ENCODE results near the gene CEP192. TPM values are rescaled to one million over a fixed set of nuclear protein-coding genes. Genes with fewer than 3 reads are reported as not detected.

The CEP192 gene
- total RNA-seq, 1 donor from 2014 or later, result 17.9 TPM

DNA sequence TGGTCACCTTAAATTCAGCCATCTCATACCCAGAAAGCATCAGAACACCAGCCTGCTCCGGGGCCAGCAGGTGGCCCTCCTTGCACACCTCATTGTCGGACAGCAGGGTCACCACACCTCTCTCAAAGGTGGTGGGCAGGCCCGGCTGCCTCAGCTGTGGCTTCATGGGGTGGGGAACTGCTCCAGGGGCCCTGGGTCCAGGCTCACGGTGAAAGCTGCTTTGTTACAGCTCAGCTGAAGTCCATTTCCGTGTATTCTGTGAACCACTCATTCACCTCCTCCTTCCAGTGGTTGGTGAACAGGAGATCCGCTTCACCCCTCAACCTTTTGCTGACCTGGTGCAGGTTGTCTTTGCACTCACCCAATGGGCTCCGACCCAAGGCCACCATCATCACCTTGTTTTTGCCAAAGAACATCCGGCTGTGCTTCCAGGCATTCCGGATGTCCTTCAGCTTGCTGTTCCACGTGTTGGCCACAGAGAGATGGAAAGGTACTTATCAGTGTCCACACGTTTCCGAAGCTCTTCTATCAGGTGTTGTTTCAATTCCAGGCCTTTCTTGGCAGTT is 148.8 kb downstream of the CEP192 start:
- TF ChIP-seq POLR2AphosphoS5 (IDR thresholded peaks at IDR 0.05; ENCODE audit: insufficient read depth in 1 of 2, low read depth in 1 of 2), result no peak
- no peak for TF ChIP-seq CTCF (IDR thresholded peaks at IDR 0.05)
- TF ChIP-seq POLR2A (IDR thresholded peaks at IDR 0.05), result no peak
- Histone ChIP-seq H3K36me3 (no peaks in the 10 kb centered on the region), H3K27me3 (no peaks in the 10 kb centered on the region), H3K27ac (no peak overlapping the region), H3K9me3 (no peaks in the 10 kb centered on the region), H3K4me3 (no peak overlapping the region), H3K4me1 (peaks cover 12% of the 10 kb centered on the region)
- DNase-seq (ENCODE audit: extremely low spot score in 2 of 2), result no peak
- intact Hi-C loops (cut with DNase I), result no loop called here

DNA sequence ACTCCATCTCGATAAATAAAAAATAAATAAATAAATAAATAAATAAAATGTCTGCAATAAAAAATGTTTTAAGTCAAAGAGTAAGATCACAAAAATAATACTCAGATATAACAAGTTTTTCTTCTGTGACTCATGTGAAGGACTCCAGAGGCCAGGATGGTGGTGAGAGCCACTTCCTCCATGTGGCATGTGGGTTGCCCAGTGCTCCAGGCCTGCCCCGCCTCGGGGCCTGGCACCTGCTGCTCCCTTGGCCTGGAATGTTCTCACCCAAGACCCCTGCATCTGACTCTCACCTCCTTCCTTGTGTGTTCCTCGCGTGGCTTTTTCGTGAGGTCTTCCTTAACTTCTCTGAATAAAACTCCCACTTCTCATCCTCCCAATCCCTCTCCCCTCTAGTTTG is 150.0 kb downstream of the CEP192 start:
- intact Hi-C loops (cut with DNase I), result no loop called here
- no peak for TF ChIP-seq CTCF (IDR thresholded peaks at IDR 0.05)
- no peak for TF ChIP-seq POLR2AphosphoS5 (IDR thresholded peaks at IDR 0.05; ENCODE audit: insufficient read depth in 1 of 2, low read depth in 1 of 2)
- no peak for TF ChIP-seq POLR2A (IDR thresholded peaks at IDR 0.05)
- Histone ChIP-seq H3K4me1 (peaks cover 12% of the 10 kb centered on the region), H3K36me3 (no peaks in the 10 kb centered on the region), H3K27ac (no peak overlapping the region), H3K4me3 (no peak overlapping the region), H3K9me3 (no peaks in the 10 kb centered on the region), H3K27me3 (no peaks in the 10 kb centered on the region)
- DNase-seq (ENCODE audit: extremely low spot score in 2 of 2), result no peak

GRCh38 chr18:13145636-13146190 is 154.6 kb downstream of the CEP192 start:
- no peak for TF ChIP-seq POLR2AphosphoS5 (IDR thresholded peaks at IDR 0.05; ENCODE audit: insufficient read depth in 1 of 2, low read depth in 1 of 2)
- TF ChIP-seq CTCF (IDR thresholded peaks at IDR 0.05), result no peak
- TF ChIP-seq POLR2A (IDR thresholded peaks at IDR 0.05), result no peak
- DNase-seq (ENCODE audit: extremely low spot score in 2 of 2), result no peak
- no peaks in the 10 kb centered on the region for H3K27me3 ChIP-seq
- H3K36me3 ChIP-seq, result no peaks in the 10 kb centered on the region
- intact Hi-C loops (cut with DNase I), result no loop called here
- no peaks in the 10 kb centered on the region for H3K4me1 ChIP-seq
- H3K27ac ChIP-seq, result no peak overlapping the region
- no peak overlapping the region for H3K4me3 ChIP-seq
- H3K9me3 ChIP-seq, result no peaks in the 10 kb centered on the region

- TF ChIP-seq CTCF (IDR thresholded peaks at IDR 0.05) (no peak), POLR2A (IDR thresholded peaks at IDR 0.05) (no peak), POLR2AphosphoS5 (IDR thresholded peaks at IDR 0.05; ENCODE audit: insufficient read depth in 1 of 2, low read depth in 1 of 2) (no peak)
- Histone ChIP-seq H3K4me1 (no peaks in the 10 kb centered on the region), H3K9me3 (no peaks in the 10 kb centered on the region), H3K27ac (no peak overlapping the region), H3K36me3 (no peaks in the 10 kb centered on the region), H3K27me3 (no peaks in the 10 kb centered on the region), H3K4me3 (no peak overlapping the region)
- intact Hi-C loops (cut with DNase I), result no loop called here
- DNase-seq (ENCODE audit: extremely low spot score in 2 of 2), result no peak
Observed at GRCh38 chr18:13147130-13147529, 156.0 kb downstream of the CEP192 start.

GRCh38 chr18:13151656-13152055 is 160.5 kb downstream of the CEP192 start:
- no peaks in the 10 kb centered on the region for H3K36me3 ChIP-seq
- TF ChIP-seq POLR2AphosphoS5 (IDR thresholded peaks at IDR 0.05; ENCODE audit: insufficient read depth in 1 of 2, low read depth in 1 of 2) (no peak), POLR2A (IDR thresholded peaks at IDR 0.05) (no peak), CTCF (IDR thresholded peaks at IDR 0.05) (no peak)
- intact Hi-C loops (cut with DNase I), result no loop called here
- no peak overlapping the region for H3K4me3 ChIP-seq
- H3K9me3 ChIP-seq, result peaks cover 6% of the 10 kb centered on the region
- H3K4me1 ChIP-seq, result no peaks in the 10 kb centered on the region
- DNase-seq (ENCODE audit: extremely low spot score in 2 of 2), result no peak
- H3K27ac ChIP-seq, result no peak overlapping the region
- H3K27me3 ChIP-seq, result no peaks in the 10 kb centered on the region

All from vagina (tissue), 2 donors.